ENCODE results near the gene KPNA5. TPM values are rescaled to one million over a fixed set of nuclear protein-coding genes. Genes with fewer than 3 reads are reported as not detected.

The KPNA5 gene
- total and polyA plus RNA-seq, 2 of the 8 experiments (the other 6 are each of a cell fraction or from before 2014, with no cell fraction given): 2.0 to 9.7 TPM

DNA sequence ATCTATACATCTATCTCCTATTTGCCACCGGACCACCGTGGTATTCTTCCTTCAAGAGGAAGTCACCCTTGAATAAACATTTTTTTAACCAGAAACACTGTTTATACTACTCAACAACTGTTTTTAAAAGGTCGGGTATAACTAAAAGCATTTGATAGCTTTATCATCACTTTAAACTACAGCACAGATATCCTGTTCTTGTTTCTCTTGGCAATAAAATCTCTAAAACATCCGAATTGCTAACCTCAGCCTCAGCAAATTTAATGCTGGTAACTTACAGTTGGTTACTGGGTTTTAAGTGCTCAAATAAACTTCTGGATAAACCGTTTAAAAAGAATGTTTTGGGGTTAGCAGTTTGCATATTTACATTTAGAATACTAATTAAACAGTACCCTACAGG lies 32.9 kb upstream of the KPNA5 start:
- no peak overlapping the region for H3K4me2 ChIP-seq (ENCODE audit: insufficient read depth in 1 of 2, low read depth in 2 of 2, low read length in 2 of 2)
- TF ChIP-seq RBBP5 (IDR thresholded peaks at IDR 0.05; ENCODE audit: borderline replicate concordance, low read depth, low read length) (no peak), TEAD4 (IDR thresholded peaks at IDR 0.05; ENCODE audit: low read depth, low read length) (no peak), KDM1A (IDR thresholded peaks at IDR 0.05; ENCODE audit: borderline replicate concordance, low read length) (no peak), TAF7 (optimal IDR thresholded peaks at IDR 0.05; ENCODE audit: borderline replicate concordance, low read depth, low read length) (no peak), PHF8 (conservative IDR thresholded peaks at IDR 0.05; ENCODE audit: low read depth, low read length) (no peak), ASH2L (IDR thresholded peaks at IDR 0.05; ENCODE audit: low read length) (no peak), BCL11A (IDR thresholded peaks at IDR 0.05; ENCODE audit: low read depth in 2 of 2, low read length in 2 of 2) (no peak), TAF1 (IDR thresholded peaks at IDR 0.05; ENCODE audit: low read depth, low read length) (no peak), POLR2AphosphoS5 (IDR thresholded peaks at IDR 0.05; ENCODE audit: low read depth, low read length) (no peak), SAP30 (IDR thresholded peaks at IDR 0.05; ENCODE audit: insufficient read depth, insufficient replicate concordance, low read length) (no peak), POLR2A (IDR thresholded peaks at IDR 0.05; ENCODE audit: control extremely low read depth in 1 of 2, low read depth in 2 of 2, low read length in 2 of 2) (no peak), GTF2F1 (IDR thresholded peaks at IDR 0.05; ENCODE audit: borderline replicate concordance, low read depth, low read length) (no peak), CEBPB (IDR thresholded peaks at IDR 0.05; ENCODE audit: low read depth, low read length) (no peak), NANOG (IDR thresholded peaks at IDR 0.05; ENCODE audit: insufficient read depth, low read depth, low read length, poor library complexity, severe bottlenecking) (no peak)

More for the DNA sequence above, 32.9 kb upstream of the KPNA5 start:
- no peak overlapping the region for H3K18ac ChIP-seq (ENCODE audit: extremely low read depth, low read length)
- no peak overlapping the region for H2BK5ac ChIP-seq (ENCODE audit: low read depth, low read length)
- H3K14ac ChIP-seq (ENCODE audit: insufficient read length): no peak overlapping the region
- POLR2A ChIA-PET (ENCODE audit: partially characterized antibody): no interaction called here
- no peak overlapping the region for H4K8ac ChIP-seq (ENCODE audit: extremely low read depth, insufficient read depth, low read length)
- no peaks in the 10 kb centered on the region for H3K27me3 ChIP-seq (replicated peaks in 1 of 4; ENCODE audit: control insufficient read depth in 3 of 4, extremely low read depth in 1 of 4, insufficient read depth in 3 of 4, low read length in 3 of 4)
- no peak for FAIRE-seq
- H3K36me3 ChIP-seq (ENCODE audit: control insufficient read depth in 2 of 4, insufficient read depth in 4 of 4, low read length in 3 of 4): peaks cover 0 to 17% (median 2%) of the 10 kb centered on the region in 4 experiments; a peak in 3 of 8 replicates
- no peak overlapping the region for H3K27ac ChIP-seq (ENCODE audit: low read depth, low read length)
- H4K5ac ChIP-seq (ENCODE audit: insufficient read length, low read depth, low read length): no peak overlapping the region
- 89% methylated on average over 5 of the region's 5 CpGs; no CpG with 5 or more reads in 1 of the 2 experiments for WGBS, 2 experiments (ENCODE audit: extremely low coverage in 1 of 2, insufficient coverage in 1 of 2, insufficient read length in 1 of 2, insufficient replicate concordance in 2 of 2, low coverage in 1 of 2, low lambda C conversion rate in 2 of 2, missing lambda C conversion rate in 1 of 2)
- no peak overlapping the region for H3K4ac ChIP-seq (replicated peaks; ENCODE audit: insufficient read length, low read depth, low read length)
- H4K20me1 ChIP-seq (replicated peaks in 1 of 2; ENCODE audit: control insufficient read depth in 1 of 2, insufficient read depth in 2 of 2, low read length in 2 of 2): peaks cover 0 to 2% of the 10 kb centered on the region in 2 experiments
- no peak overlapping the region for H2AK5ac ChIP-seq (ENCODE audit: low read depth, low read length)
- H3K4me3 ChIP-seq (ENCODE audit: extremely low read depth in 1 of 4, insufficient read depth in 2 of 4, low read depth in 3 of 4, low read length in 4 of 4): no peak overlapping the region
- no peak overlapping the region for H2BK120ac ChIP-seq (replicated peaks; ENCODE audit: low read depth, low read length)
- H3K4me1 ChIP-seq (replicated peaks in 1 of 4; ENCODE audit: control insufficient read depth in 3 of 4, insufficient read depth in 4 of 4, low read length in 3 of 4): no peaks in the 10 kb centered on the region
- no peak for DNase-seq (ENCODE audit: low read depth in 1 of 2, low spot score in 2 of 2)
- H3K79me2 ChIP-seq (ENCODE audit: control insufficient read depth in 1 of 2, insufficient read depth in 2 of 2, low read length in 2 of 2): no peaks in the 10 kb centered on the region
- no peak overlapping the region for H3K23ac ChIP-seq (ENCODE audit: insufficient read length)
- H3K79me1 ChIP-seq (ENCODE audit: low read depth, low read length): no peaks in the 10 kb centered on the region
- no peaks in the 10 kb centered on the region for H3K9me3 ChIP-seq (ENCODE audit: insufficient read depth in 2 of 2, low read depth in 1 of 2, low read length in 1 of 2)
- H3K23me2 ChIP-seq (ENCODE audit: low read depth, low read length): no peaks in the 10 kb centered on the region
- no peak overlapping the region for H2BK12ac ChIP-seq (ENCODE audit: low read depth, low read length)
- no peak overlapping the region for H2BK15ac ChIP-seq (ENCODE audit: low read length)
- no peak overlapping the region for H4K91ac ChIP-seq (replicated peaks; ENCODE audit: insufficient read length, low read length)
- no peak overlapping the region for H3K56ac ChIP-seq (replicated peaks; ENCODE audit: insufficient read length, low read depth, low read length)
- H2BK20ac ChIP-seq (ENCODE audit: low read length): no peak overlapping the region
- no peak overlapping the region for H3K9ac ChIP-seq (replicated peaks in 1 of 4; ENCODE audit: extremely low read depth in 1 of 4, low read depth in 3 of 4, low read length in 3 of 4)
- CTCF ChIA-PET (ENCODE audit: partially characterized antibody): interaction anchor here (0.6 to 2.3 kb wide), 7 partner anchors 10 to 380 kb away, joined by 3 to 6 read pairs (median 3); partner anchors contain the start of gene RWDD1
- H2AFZ ChIP-seq (ENCODE audit: low read length): no peak overlapping the region
